GM18873 (cell line): ENCODE results near the gene ASGR2.
"Not testable (repeated sequence)": the region's sequence is repeated elsewhere in the genome, so short reads cannot be mapped to it uniquely, and the experiment has no call there.

Experiments
- ATAC-seq: cut with Tn5 transposase; IDR thresholded peaks from one replicate; pipeline ENCODE4 v1.9.1; 2021; ENCODE audit warnings: mild to moderate bottlenecking, moderate library complexity, moderate number of reproducible peaks; ENCODE audit not compliant: unreplicated experiment, low FRiP score

ASGR2 gene

GRCh38 chr17:7126386-7126785 lies 11.8 kb upstream of the ASGR2 start:
- ATAC-seq = not testable (repeated sequence)

DNA sequence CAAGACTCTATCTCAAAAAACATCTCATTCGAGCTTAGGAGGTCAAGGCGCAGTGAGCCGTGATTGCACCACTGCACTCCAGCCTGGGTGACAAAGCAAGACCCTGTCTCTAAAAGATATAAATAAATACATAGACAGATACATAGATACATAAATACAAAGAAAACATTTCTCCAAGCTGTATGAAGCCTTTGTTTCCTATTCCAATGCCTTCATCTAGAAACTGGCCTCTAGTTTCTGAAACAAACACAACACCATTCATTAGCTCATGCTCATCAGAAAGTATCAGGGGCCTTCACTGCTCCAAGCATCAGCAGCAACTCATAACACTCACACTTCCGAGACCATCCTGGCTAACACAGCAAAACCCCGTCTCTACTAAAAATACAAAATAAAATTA lies 10.3 kb upstream of the ASGR2 start:
- no peak for ATAC-seq

DNA sequence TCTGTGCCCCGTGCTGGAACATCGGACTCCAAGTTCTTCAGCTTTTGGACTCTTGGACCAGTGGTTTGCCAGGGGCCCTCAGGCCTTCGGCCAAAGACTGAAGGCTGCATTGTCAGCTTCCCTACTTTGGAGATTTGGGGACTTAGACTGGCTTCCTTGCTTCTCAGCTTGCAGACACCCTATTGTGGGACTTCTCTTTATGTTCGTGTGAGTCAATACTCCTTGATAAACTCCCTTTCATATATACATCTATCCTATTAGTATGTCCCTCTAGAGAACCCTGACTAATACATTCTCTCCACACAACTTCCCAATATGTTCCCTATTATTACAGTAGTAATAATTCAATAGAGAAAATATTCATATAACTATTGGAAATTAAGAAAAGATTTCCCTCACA lies 9.2 kb upstream of the ASGR2 start:
- ATAC-seq = no peak

DNA sequence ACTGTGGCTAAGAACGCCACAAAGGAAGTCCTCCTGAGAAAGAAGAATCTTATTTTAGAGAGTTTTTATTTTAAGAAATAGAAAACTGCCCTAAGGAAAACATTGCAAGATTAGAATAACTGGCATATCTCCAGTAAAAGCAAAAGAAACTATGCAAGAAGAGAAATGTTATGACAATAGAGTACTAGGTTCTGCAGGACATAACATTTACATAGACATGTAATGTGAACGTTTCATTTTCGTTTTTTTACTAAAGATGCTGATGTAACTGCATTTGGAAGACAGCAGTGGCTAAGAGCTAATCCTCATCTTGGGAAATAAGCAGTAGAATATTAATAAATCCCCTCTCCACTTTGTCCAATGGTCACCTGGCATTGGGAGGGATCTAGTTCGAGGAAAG lies 7.8 kb upstream of the ASGR2 start:
- ATAC-seq = no peak

- not testable (repeated sequence) for ATAC-seq
These were observed 6.0 kb upstream of the ASGR2 start for GRCh38 chr17:7120635-7121034.

DNA sequence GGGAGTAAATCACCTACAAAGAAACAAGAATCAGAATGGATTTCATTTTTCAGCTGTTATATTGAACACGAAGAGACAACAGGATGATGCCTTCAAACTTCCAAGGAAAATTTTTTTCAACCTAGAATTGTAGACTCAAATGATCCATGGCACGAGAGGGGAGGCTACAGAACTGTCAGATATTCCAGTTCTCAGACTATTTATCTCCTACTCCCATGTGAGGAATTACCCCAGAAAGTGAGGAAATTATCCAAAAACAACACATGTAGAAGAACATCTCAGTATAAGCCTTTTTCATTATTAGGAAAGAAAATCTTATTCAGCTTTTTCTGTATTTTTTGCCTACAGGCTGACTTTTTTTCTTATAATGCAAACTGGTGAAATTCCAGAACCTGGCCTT lies 5.5 kb upstream of the ASGR2 start:
- no peak for ATAC-seq

DNA sequence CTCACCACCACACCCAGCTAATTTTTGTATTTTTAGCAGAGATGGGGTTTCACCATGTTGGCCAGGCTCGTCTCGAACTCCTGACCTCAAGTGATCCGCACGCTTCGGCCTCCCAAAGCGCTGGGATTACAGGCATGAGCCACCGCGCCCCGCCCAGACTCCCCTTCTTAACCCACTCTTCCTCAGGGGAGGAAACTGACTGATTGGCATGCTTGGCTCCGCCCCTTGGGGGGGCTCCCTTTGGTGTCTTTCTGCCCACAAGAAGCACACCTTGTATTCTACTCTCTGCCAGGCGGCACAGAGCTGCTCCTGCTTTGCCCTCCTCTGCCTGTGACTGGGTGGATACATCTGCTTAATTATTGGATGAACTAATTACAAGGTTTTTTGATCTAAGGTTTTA lies 4.7 kb upstream of the ASGR2 start:
- ATAC-seq = no peak

DNA sequence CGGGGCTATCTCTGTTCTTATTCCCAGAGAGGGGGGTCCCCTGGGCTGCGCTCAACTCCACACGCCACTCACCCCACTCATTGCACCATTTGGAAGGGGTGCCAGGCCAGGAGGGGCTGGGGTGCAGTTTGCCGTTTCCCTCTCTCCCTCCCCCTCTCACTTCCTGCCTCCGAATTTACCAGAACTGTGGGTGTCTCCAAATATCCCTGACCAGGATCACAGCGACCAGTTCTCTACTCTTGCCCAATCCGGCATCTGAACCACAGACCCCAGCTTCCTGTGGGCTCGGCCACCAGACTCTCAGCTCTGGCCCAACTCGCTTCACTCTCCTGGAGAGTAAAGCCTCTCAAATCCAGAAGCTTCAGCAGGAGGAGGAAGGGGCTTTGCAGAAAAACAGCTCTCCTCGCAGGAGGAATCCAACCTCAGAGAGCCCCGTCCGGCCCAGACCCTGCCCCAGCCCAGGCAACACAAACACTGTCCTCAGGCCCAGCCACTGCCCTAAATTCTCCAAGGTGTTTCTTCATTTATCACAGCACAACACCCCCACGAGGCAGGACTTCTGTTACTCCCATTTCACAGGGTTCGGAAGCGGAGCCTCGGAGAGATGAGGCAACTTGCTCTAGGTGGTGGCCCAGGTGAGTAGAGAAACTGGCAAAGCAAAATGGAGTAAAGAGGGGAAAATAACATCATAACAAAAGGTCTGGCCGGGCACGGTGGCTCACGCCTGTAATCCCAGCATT lies 423 bp upstream of the ASGR2 start:
- ATAC-seq = no peak

DNA sequence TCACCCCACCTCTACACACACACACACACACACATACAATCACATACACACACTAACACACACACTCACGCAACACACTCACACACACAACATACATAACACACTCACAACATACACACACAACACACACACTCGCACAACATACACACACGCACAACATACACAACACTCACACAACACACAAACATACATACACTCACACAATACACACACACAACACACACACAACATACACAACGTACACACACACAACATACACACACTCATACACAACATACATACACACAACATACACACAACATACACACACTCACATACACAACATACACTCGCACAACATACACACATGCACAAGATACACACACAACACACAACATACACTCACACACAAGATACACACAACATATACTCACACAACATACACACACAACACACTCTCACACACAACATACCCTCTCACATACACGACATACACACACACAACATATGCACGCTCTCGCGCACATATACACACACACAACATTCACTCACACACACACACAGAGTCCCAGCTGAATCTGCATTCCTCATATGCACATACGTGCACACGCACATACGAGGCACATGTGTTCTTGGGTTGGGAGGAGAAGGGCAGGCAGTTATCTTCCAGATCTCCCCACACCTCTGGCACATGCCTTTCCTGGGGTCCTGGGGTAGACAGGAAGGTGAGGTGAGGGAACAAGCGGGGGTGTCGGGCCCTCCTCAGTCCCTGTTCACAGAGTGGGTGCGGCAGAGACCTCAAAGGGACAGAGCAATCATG lies 1.1 kb downstream of the ASGR2 start:
- no peak for ATAC-seq

DNA sequence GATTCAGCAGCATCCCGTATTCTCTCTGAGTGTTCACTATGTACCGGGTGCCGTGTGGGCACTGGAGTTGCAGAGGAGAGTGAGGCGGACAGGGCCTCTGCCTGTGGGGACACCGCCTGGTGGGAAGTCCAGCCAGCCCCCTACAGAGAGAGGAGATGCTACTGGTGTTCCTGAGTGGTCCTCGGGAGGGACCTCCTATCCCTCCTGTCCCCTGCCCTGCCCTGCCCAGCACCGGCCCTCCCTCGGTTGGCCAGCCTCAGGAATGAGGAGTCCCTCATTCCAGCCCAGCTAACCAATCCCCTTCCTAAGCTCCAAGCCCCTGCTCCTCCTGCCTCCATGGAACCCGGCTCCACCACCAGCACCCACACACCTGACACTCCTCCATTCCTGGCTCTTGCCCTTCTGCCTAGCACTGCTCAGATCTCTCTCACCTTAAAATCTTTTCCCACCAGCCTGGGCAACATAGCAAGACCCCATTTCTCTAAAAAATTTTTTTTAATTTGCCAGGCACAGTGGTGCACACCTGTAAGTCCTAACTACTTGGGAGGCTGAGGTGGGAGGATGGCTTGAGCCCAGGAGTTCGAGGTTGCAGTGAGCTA lies 2.0 kb downstream of the ASGR2 start:
- ATAC-seq = no peak

DNA sequence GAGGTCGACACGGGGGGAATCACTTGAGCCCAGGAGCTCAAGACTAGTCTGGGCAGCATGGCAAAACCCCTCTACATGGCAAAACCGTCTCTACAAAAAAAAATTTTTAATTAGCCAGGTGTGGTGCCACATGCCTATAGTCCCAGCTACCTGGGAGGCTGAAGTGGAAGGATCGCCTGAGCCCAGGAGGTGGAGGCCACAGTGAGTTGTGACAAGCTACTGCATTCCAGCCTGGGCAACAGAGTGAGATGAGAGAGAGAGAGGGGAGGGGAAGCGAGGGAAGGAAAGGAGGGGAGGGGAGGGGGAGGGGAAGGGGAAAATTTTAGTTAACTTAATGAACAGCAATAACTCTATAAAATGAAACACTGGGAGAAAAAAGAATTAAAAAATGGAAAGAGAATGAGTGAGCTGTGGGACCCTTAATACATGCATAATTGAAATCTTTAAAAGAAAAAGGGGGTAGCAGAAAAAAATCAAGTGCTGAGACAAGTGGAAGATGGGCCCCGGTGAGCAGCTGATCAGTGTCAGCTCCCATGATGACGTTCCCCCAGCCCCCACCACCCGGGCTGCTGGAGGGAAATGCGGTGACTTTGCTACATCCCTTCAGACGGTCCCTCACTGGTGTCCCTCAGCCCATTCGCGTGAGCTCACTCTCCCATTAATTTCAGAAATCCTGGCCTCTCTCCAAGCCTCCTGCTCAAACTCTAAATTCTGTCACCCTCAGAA lies 2.7 kb downstream of the ASGR2 start:
- ATAC-seq = no peak

DNA sequence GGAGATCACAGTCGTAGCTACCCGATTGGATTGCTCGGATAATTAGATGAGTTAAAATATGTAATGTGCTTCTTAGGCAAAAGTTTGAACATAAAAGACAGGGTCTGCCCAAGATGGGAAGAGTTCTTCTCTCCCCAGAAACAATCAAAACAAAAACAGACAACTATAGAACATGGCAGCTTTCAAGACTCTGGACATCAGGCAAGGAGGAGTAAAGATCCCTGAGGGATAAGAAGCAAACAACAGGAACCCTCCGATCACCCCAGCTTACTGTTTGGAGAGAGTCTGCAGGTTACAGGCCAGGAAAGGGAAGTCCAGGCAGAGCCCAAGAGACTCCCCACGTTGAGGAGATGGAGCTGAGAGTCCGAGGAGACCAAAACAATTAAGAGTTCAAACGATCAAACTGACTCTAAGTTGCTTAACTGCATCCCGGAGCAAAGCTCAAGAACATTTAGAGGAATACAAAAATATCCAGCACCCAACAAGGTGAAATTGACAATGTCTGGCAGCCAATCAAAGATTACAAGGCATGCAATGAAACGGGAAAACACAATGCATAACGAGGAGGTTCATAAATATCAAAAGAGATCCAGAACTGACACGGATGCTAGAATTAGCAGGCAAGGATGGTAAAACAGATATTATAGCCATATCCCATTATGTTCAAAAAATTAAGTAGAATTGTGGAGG lies 3.9 kb downstream of the ASGR2 start:
- no peak for ATAC-seq

GRCh38 chr17:7109461-7110322 lies 4.9 kb downstream of the ASGR2 start:
- no peak for ATAC-seq

DNA sequence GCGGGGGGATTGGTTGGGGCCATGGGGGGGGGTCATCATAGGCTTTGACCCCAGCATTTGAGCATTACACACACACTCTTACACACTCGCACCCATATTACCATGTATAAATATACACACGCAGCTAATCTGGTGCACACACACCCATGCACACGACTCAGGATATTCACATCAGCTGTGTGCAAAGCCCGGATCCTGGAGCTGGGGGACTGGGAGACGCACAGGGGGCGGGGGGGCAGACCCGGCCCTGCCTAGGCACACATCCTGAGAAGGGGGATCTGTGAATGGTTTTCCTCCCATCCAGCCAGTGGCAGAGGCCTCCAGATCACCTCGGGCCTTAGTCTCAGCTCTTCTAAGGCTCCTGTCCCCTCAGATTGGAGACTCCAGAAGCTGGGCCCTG lies 5.6 kb downstream of the ASGR2 start:
- no peak for ATAC-seq

DNA sequence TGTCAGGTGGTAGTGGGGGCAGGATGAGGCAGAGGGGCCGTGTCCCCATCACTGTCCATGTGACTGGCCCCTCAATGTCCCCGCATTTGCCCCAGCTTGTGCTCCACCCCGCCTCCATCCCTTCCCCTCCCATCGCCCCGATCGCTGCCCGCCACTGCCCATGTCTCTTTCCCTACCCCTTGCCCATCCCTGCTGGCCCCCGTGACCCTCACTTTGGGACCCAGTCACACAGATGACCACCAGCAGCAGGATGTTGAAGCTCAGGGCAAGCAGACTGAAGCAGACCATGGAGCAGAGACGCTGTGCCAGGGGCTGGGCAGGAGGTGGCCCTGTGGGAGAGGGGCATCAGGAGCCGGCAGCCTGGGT lies 6.1 kb downstream of the ASGR2 start:
- no peak for ATAC-seq

- no peak for ATAC-seq
These were observed 6.6 kb downstream of the ASGR2 start for GRCh38 chr17:7107795-7108559.

DNA sequence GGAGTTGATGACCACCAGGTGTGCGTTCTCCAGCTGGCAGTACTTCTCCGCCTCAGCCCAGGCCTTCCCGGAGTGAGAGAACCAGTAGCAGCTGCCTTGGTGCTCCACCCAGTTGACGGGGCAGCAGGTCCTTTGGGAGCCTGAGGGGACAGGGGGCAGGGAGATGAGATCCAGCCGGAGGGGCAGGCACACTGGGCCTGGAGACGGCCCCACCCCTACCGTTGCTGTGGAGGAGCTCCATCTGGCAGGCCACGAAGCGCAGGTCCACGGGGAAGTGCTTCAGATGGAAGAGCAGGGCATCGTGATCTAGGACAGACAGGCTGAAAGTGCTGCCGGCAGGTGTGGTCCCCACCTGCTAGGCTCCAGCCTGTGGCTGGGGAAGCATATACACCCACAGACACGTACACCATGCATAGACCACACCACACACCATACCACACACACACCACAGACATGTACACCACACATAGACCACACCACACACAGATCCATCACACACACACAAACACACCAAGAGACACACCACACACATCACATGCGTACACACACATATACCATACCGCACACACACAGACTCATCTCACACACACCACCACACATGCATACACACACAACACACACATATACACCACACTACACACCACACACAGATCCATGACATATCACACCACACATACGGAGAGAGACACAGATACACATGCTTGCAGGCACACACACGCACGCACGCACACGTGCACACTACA lies 7.4 kb downstream of the ASGR2 start:
- no peak for ATAC-seq

- ATAC-seq = no peak
These were observed 12.2 kb downstream of the ASGR2 start for GRCh38 chr17:7102421-7102820.
